GM19324 (cell line): Measurements from ENCODE around the gene ADNP2.

Source experiments
- ATAC-seq: cut with Tn5 transposase; IDR thresholded peaks from one replicate; pipeline ENCODE4 v1.9.1; 2021; ENCODE audit warnings: mild to moderate bottlenecking, moderate library complexity; ENCODE audit not compliant: unreplicated experiment, low FRiP score

The ADNP2 gene, protein sequence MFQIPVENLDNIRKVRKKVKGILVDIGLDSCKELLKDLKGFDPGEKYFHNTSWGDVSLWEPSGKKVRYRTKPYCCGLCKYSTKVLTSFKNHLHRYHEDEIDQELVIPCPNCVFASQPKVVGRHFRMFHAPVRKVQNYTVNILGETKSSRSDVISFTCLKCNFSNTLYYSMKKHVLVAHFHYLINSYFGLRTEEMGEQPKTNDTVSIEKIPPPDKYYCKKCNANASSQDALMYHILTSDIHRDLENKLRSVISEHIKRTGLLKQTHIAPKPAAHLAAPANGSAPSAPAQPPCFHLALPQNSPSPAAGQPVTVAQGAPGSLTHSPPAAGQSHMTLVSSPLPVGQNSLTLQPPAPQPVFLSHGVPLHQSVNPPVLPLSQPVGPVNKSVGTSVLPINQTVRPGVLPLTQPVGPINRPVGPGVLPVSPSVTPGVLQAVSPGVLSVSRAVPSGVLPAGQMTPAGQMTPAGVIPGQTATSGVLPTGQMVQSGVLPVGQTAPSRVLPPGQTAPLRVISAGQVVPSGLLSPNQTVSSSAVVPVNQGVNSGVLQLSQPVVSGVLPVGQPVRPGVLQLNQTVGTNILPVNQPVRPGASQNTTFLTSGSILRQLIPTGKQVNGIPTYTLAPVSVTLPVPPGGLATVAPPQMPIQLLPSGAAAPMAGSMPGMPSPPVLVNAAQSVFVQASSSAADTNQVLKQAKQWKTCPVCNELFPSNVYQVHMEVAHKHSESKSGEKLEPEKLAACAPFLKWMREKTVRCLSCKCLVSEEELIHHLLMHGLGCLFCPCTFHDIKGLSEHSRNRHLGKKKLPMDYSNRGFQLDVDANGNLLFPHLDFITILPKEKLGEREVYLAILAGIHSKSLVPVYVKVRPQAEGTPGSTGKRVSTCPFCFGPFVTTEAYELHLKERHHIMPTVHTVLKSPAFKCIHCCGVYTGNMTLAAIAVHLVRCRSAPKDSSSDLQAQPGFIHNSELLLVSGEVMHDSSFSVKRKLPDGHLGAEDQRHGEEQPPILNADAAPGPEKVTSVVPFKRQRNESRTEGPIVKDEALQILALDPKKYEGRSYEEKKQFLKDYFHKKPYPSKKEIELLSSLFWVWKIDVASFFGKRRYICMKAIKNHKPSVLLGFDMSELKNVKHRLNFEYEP

DNA sequence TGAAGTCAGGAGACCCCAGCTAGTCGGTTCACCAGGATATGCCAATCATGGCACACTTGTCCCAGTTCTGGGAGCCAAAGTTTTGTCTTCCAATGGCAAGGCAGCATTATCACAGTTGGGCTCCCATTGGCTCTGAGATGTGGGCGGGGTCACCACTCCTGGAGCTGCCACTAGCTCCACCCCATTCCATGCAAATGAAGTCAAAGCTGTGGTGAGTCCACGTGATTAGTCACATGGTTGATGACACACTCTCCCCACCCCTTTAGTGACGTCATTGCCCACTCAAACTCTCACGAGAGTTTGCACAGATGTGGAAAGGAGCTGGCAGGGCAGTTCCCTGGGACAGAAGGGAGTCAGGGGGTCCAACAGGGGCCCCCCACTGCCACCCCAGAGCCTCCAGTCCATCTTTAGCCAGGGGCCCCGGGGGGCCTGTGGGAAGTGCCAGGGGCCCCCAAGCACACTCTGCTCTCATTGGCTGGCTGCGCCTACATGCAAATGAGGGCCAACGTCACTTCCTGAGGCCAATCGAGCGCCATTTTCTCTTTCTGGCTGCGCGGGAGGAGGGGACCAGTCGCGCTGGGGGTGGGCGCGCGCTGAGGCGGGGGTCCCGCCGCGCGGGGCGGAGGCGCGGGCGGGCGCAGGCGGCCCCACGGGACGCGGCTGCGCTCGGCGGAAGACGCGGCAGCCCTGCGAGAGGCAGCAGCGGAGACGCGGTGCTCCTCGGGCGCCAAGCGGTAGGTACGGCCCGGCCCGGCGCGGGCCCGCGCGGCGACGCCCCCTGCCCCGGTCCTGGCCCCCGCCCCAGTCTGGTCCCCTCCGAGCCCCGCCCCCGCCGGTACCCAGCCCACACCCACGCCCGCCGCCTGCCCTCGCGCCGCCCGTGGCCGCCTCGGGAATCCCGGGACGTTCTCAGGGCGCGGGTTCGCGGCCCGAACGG lies at the start of gene ADNP2:
ADNP2 (plus strand) TSS at position 524 of the 937 bp plus-strand sequence. CDS start 8,281 bp downstream, outside the sequence.
- ATAC-seq = peak; percentile 66

DNA sequence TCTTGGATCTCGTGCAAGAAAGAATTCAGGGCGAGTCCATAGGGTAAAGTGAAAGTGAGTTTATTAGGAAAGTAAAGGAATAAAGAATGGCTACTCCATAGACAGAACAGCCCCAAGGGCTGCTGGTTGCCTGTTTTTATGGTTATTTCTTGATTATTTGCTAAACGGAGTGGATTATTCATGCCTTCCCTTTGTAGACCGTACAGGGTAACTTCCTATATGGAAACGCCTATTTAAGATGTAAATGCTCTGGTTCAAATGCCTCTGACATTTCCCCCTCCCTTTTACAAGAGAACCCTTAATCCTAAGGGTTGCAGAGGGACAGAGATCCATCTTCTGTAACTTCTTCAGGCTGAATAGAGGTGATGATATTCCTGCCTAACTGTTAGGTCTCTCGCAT lies 49.1 kb upstream of the ADNP2 start:
- no peak for ATAC-seq

- no peak for ATAC-seq
Measured at GRCh38 chr18:80065705-80066104, 43.4 kb upstream of the ADNP2 start.

DNA sequence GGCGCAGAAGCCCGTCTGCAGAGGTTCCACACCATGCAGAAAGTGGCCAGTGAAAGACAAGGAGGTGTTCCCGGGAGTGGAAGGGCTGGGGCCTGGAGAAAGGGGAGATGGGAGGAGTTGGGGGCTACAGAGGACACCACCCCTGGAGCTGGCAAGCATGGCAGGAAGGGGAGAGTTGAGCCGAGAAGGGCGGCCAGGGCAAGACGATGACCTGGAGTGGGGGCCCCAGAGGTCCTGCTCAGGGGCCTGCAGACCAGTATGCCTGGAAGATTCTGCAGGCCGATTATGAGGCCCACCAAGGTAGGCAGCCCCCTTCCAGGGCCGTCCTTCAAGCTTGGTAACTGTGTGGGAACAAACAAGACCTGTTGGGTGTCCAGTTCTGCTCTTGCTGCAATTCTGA lies 41.7 kb upstream of the ADNP2 start:
- no peak for ATAC-seq

DNA sequence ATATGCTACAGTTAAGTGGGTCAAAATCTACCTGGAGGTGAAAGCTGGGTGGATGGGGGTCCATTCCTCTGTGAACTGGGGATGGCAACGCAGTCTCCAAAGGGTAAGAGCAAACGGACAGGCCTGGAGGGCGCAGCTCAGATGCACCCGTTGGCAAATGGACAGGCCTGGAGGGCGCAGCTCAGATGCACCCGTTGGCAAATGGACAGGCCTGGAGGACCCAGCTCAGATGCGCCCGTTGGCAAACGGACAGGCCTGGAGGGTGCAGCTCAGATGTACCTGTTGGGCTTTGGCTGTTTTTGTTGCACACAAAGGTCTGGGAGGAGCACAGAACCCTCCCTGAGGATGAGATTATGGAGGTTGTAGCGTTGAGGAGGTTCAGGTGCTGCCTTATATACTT lies 41.2 kb upstream of the ADNP2 start:
- ATAC-seq = no peak

GRCh38 chr18:80068571-80069272 lies 40.3 kb upstream of the ADNP2 start:
- no peak for ATAC-seq

- no peak for ATAC-seq
Measured at GRCh38 chr18:80070825-80071224, 38.2 kb upstream of the ADNP2 start.

DNA sequence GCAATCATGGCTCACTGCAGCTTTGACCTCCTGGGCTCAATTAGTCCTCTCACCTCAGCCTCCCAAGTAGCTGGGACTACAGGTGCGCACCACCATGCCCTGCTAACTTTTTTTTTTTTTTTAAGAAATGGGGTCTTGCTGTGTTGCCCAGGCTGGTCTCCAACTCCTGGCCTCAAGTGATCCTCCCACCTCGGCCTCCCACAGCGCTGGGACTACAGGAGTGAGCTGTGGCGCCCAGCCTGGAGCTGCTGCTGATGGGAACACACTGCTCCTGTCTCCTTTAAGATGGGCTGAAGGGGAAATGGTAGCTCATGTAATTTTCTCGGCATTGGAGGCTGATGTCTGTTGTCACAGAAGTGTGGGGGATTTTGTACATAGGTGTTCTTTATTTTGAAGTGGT lies 34.9 kb upstream of the ADNP2 start:
- no peak for ATAC-seq

DNA sequence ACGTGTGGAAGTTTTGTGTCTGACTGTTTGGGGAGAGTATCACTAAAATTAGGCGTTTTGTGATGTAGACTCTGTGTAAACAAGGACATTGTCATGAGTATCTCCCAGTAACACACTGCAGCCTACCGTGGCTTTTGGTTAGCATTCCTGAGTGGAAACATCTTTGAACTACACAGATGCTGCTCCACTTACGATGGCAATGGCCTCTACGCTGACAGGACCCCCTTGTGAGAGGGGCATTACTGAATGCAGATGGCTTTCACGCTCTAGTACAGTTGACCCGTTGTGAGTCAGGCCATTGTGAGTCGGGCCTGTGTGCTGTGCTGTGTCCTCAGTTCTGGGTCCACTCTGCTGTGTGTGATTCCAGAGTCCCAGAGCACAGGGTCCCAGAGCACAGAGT lies 34.4 kb upstream of the ADNP2 start:
- ATAC-seq = no peak

- no peak for ATAC-seq
Measured at GRCh38 chr18:80075940-80076339, 33.1 kb upstream of the ADNP2 start.

DNA sequence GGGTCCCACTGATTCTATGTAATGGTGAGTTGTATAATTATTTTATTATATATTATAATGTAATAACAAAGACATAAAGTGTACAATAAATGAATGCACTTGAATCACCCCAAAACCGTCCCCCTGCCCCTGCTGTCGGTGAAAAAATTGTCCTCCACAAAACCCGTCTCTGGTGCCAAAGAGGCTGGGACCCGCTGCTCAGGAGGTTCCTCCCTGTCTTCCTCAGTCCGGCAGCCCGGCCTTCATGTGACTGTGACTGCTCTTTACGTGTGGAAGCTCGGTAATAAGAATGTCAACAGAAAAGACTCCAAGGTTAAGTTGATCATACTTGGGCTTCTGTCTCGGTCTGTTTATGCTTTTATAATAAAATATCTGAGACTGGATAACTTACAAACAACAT lies 32.7 kb upstream of the ADNP2 start:
- ATAC-seq = no peak

DNA sequence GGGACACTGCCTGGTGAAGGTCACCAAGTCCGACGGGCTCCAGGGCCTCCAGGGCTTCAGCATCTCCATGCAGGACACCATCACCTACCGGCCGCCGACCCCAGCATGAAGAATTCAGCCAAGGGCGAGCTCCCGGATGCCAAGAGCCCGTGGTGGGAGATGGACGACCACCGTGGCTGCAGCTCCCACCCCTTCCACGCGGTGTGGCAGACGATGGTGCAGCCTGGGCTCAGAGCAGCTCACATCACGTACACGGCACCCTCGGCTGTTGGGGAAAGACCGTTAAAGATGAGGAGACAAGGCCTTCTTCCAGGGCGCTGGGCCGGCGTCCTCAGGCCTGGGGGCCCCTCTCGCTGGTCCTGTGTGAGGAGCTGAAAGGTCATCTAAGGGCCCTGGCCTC lies 31.2 kb upstream of the ADNP2 start:
- no peak for ATAC-seq

GRCh38 chr18:80086281-80086680 lies 22.8 kb upstream of the ADNP2 start:
- ATAC-seq = no peak

- no peak for ATAC-seq
Measured at GRCh38 chr18:80088036-80088435, 21.0 kb upstream of the ADNP2 start.

DNA sequence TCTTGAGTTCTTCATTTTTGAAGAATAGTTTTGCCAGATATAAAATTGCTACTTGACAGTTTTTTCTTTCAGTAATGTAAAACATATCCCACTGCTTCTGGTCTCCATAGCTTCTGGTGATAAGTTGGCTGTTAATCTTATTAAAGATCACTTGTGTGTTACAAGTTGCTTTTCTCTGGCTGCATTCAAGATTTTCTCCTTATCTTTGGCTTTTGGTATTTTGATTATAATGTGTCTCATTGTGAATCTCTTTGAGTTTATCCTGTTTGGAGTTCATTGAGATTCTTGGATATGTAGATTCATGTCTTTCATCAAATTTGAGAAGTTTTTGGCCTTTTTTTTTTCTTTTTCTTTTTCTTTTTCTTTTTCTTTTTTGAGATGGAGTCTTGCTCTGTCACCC lies 20.2 kb upstream of the ADNP2 start:
- ATAC-seq = no peak

- ATAC-seq = no peak
Measured at GRCh38 chr18:80095414-80095813, 13.6 kb upstream of the ADNP2 start.

- no peak for ATAC-seq
Measured at GRCh38 chr18:80096032-80096565, 13.0 kb upstream of the ADNP2 start.

- no peak for ATAC-seq
Measured at GRCh38 chr18:80097201-80097600, 11.9 kb upstream of the ADNP2 start.

DNA sequence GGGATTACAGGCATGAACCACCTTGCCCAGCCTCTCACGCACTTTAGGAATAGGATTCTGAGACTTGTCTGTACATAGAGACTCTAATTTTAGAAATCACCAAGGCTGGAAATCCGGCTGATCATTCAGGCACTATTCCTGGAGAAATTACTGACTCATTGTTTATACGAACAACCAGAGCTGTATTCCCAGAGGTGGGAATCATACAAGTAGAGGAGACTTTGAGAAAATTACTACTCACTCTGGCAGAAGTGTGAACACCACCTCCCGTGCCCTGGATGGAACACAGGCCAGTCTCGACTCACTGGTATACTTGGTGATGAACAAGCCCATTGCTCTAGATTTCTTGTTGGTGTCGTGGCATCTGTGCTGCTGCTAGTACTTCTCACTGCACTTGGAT lies 5.8 kb upstream of the ADNP2 start:
- no peak for ATAC-seq
